H1 (cell line): ENCODE data around the gene RPS6KB2. TPM values are rescaled to one million over a fixed set of nuclear protein-coding genes. Genes with fewer than 3 reads are reported as not detected.

ENCODE experiments used
- CEBPB ChIP-seq: IDR thresholded peaks from 2 replicates; pipeline ENCODE4 v1.6.1; 2012; ENCODE audit warnings: low read depth, low read length
- CHD1 ChIP-seq: IDR thresholded peaks from 2 replicates; pipeline ENCODE4 v1.6.1; 2012; ENCODE audit warnings: low read depth, low read length, improper control_type of control experiment
- CHD7 ChIP-seq: fragments of 300-600 bp; sonication (generic); IDR thresholded peaks from 2 replicates; pipeline ENCODE4 v1.7.1; 2012; ENCODE audit warnings: low read length, moderate library complexity, mild to moderate bottlenecking, inconsistent platforms; ENCODE audit not compliant: insufficient replicate concordance
- GTF2F1 ChIP-seq: IDR thresholded peaks from 2 replicates; pipeline ENCODE4 v1.6.1; 2012; ENCODE audit warnings: low read depth, low read length, improper control_type of control experiment, borderline replicate concordance
- JUND ChIP-seq: IDR thresholded peaks from 2 replicates; pipeline ENCODE4 v1.6.1; 2011; ENCODE audit warnings: mild to moderate bottlenecking, improper control_type of control experiment, low read length
- NANOG ChIP-seq: IDR thresholded peaks from 2 replicates; pipeline ENCODE4 v1.6.1; 2011; ENCODE audit warnings: low read length, low read depth, mild to moderate bottlenecking, inconsistent platforms; ENCODE audit not compliant: insufficient read depth, poor library complexity, severe bottlenecking
- RFX5 ChIP-seq: IDR thresholded peaks from 2 replicates; pipeline ENCODE4 v1.6.1; 2011; ENCODE audit warnings: low read depth, low read length, improper control_type of control experiment, borderline replicate concordance
- SRF ChIP-seq: IDR thresholded peaks from 2 replicates; pipeline ENCODE4 v1.6.1; 2011; ENCODE audit warnings: mild to moderate bottlenecking, low read depth, low read length, moderate library complexity
- TAF7 ChIP-seq: optimal IDR thresholded peaks from 2 replicates; pipeline ENCODE3; 2011; ENCODE audit warnings: low read depth, mild to moderate bottlenecking, inconsistent platforms, low read length, moderate library complexity, borderline replicate concordance
- TCF12 ChIP-seq: IDR thresholded peaks from 2 replicates; pipeline ENCODE4 v1.6.1; 2011; ENCODE audit warnings: low read depth, mild to moderate bottlenecking, low read length
- polyA plus RNA-seq, 7 experiments: library from polyadenylated mRNA; depleted of rRNA in 3 of 7; stranded (reverse) in 5 of 7; unstranded in 2 of 7; fragments of >200 nt in 5 of 7; fragments of 200-250 nt in 2 of 7; gene quantifications; 1 replicate in 5 of 7; 2 replicates in 1 of 7; 4 replicates in 1 of 7; pipeline versions ENCODE4 v1.2.1 to v1.2.3, GENCODE V29; 2011 to 2013; ENCODE audit warnings: missing spikeins in 2 of 7, mixed read lengths in 2 of 7
- total RNA-seq: library from RNA; stranded (reverse); fragmentation: NEBNext Ultra II Directional; extraction: Animal tissue kit (Norgen Biotek cat#: 25700); gene quantifications from 2 replicates; pipeline ENCODE4 v1.2.1, GENCODE V29; 2021

The RPS6KB2 gene
- total and polyA plus RNA-seq, 2 of the 8 experiments (the other 6 are each of a cell fraction or from before 2014, with no cell fraction given) = 41.0 to 47.1 TPM

GRCh38 chr11:67468759-67469507 lies 40.6 kb downstream of the RPS6KB2 start, which contains the start of gene TMEM134 (continued):
- no peak for TF ChIP-seq CHD7
- TF ChIP-seq NANOG = no peak
- TF ChIP-seq CEBPB = no peak
- TF ChIP-seq TAF7 = peak; percentile 72
- TF ChIP-seq RFX5 = no peak
- no peak for TF ChIP-seq CHD1
- TF ChIP-seq JUND = peak; percentile 54; the same call in 1 of the 2 replicates
- TF ChIP-seq TCF12 = no peak
- TF ChIP-seq SRF = peak; percentile 88
- no peak for TF ChIP-seq GTF2F1
